Endothelial cell of umbilical vein (primary cell): ENCODE data around the gene SLAIN2. TPM values are rescaled to one million over a fixed set of nuclear protein-coding genes. Genes with fewer than 3 reads are reported as not detected.

ENCODE experiments used
- BruUV-seq: library from RNA; stranded (reverse); fragments of 400-500 nt; replicated peaks from 2 replicates; lab custom pipeline; 2021; lab: Mats Ljungman, UMichigan
- CTCF ChIA-PET: fragments of 300-600, 350-600 bp; sonication (Branson Sonifier 250); formaldehyde crosslinking; loops from one replicate; lab custom pipeline; 2021; ENCODE audit warnings: antibody characterized with exemption, inconsistent platforms; lab: Charles Lee
- POLR2A ChIA-PET: fragments of 300-600, 350-600 bp; sonication (Branson Sonifier 250); formaldehyde crosslinking; loops from one replicate; lab custom pipeline; 2021; ENCODE audit warnings: antibody characterized with exemption, inconsistent platforms; lab: Charles Lee
- DNase-seq: peaks from one replicate; pipeline ENCODE4 v3.0.0-alpha.2; 2011; ENCODE audit warnings: low read depth, low spot score
- FAIRE-seq: peaks from 2 replicates; lab custom pipeline; 2011; peaks lifted over from hg19 to GRCh38; lab: Jason Lieb, UNC
- H2AFZ ChIP-seq: 2 replicates; pipeline ENCODE4 v1.6.0; 2012; ENCODE audit warnings: low read depth, low read length, control low read depth, inconsistent platforms
- H3K27ac ChIP-seq: 2 replicates; pipeline ENCODE4 v1.5.1; 2011; ENCODE audit warnings: low read depth, mild to moderate bottlenecking, control low read depth, low read length, moderate library complexity; ENCODE audit not compliant: insufficient read depth
- H3K27me3 ChIP-seq, 2 experiments: 2 replicates each; pipeline versions ENCODE4 v1.6.0 to v1.6.1; 2011; ENCODE audit warnings: low read length in 2 of 2, mixed read lengths in 1 of 2; ENCODE audit not compliant: control insufficient read depth in 2 of 2, insufficient read depth in 2 of 2
- H3K36me3 ChIP-seq, 2 experiments: 2 replicates in 1 of 2; 3 replicates in 1 of 2; pipeline ENCODE4 v1.5.1; 2011; ENCODE audit warnings: low read length in 2 of 2, mild to moderate bottlenecking in 1 of 2, moderate library complexity in 1 of 2; ENCODE audit not compliant: control insufficient read depth in 2 of 2, insufficient read depth in 2 of 2; ENCODE audit errors: extremely low read depth in 1 of 2
- H3K4me1 ChIP-seq: 3 replicates; pipeline ENCODE4 v1.5.1; 2011; ENCODE audit warnings: mild to moderate bottlenecking, low read length; ENCODE audit not compliant: control insufficient read depth, insufficient read depth; ENCODE audit errors: extremely low read depth
- H3K4me2 ChIP-seq: 2 replicates; pipeline ENCODE4 v1.6.1; 2011; ENCODE audit warnings: low read length, control low read depth, mixed read lengths; ENCODE audit not compliant: insufficient read depth
- H3K4me3 ChIP-seq, 3 experiments: fragments of 200-600 bp in 1 of 3; sonication (generic), shearing (Covaris generic) in 1 of 3; replicated peaks in 1 of 3; 2 replicates each; pipeline ENCODE4 v1.5.1; 2011 to 2016; ENCODE audit warnings: control low read depth in 3 of 3, low read length in 3 of 3, mild to moderate bottlenecking in 2 of 3, inconsistent platforms in 1 of 3, low read depth in 1 of 3, moderate library complexity in 1 of 3; ENCODE audit not compliant: insufficient read depth in 1 of 3
- H3K79me2 ChIP-seq: 2 replicates; pipeline ENCODE4 v1.6.0; 2012; ENCODE audit warnings: low read length, inconsistent platforms; ENCODE audit not compliant: control insufficient read depth, insufficient read depth
- H3K9ac ChIP-seq: replicated peaks from 2 replicates; pipeline ENCODE3; 2011; ENCODE audit warnings: low read length, control low read depth; ENCODE audit not compliant: insufficient read depth; ENCODE audit errors: extremely low read depth
- H3K9me1 ChIP-seq: replicated peaks from 3 replicates; pipeline ENCODE4 v1.6.0; 2011; ENCODE audit warnings: mild to moderate bottlenecking, low read length; ENCODE audit not compliant: control insufficient read depth, insufficient read depth; ENCODE audit errors: extremely low read depth
- H3K9me3 ChIP-seq: replicated peaks from 2 replicates; pipeline ENCODE4 v1.5.1; 2012; ENCODE audit warnings: low read length, inconsistent platforms; ENCODE audit not compliant: control insufficient read depth, insufficient read depth
- H4K20me1 ChIP-seq: replicated peaks from 2 replicates; pipeline ENCODE3; 2011; ENCODE audit warnings: mild to moderate bottlenecking, low read length; ENCODE audit not compliant: control insufficient read depth, insufficient read depth; ENCODE audit errors: extremely low read depth
- CTCF ChIP-seq, 2 donors: IDR thresholded peaks; 1 replicate in 1 of 2; 2 replicates in 1 of 2; pipeline ENCODE4 v1.5.1; 2011; ENCODE audit warnings: low read length in 2 of 2, mild to moderate bottlenecking in 2 of 2, moderate library complexity in 2 of 2, control low read depth in 1 of 2, inconsistent platforms in 1 of 2, low read depth in 1 of 2; ENCODE audit not compliant: insufficient read depth in 1 of 2; ENCODE audit errors: extremely low read depth in 1 of 2
- EZH2 ChIP-seq: IDR thresholded peaks from 2 replicates; pipeline ENCODE4 v1.6.1; 2012; ENCODE audit warnings: borderline replicate concordance, low read depth, mild to moderate bottlenecking, moderate library complexity, low read length, inconsistent platforms; ENCODE audit not compliant: severe bottlenecking
- FOS ChIP-seq: IDR thresholded peaks from 2 replicates; pipeline ENCODE4 v1.6.1; 2011; ENCODE audit warnings: mild to moderate bottlenecking, low read length, moderate library complexity, borderline replicate concordance; ENCODE audit not compliant: insufficient read depth
- GATA2 ChIP-seq: IDR thresholded peaks from 2 replicates; pipeline ENCODE4 v1.7.0; 2011; ENCODE audit warnings: low read depth, mild to moderate bottlenecking, moderate library complexity, mixed read lengths, low read length; ENCODE audit not compliant: insufficient read length, insufficient read depth
- JUN ChIP-seq: IDR thresholded peaks from 2 replicates; pipeline ENCODE4 v1.6.1; 2011; ENCODE audit warnings: borderline replicate concordance, low read depth; ENCODE audit not compliant: insufficient read length, insufficient read depth
- MAX ChIP-seq: IDR thresholded peaks from 2 replicates; pipeline ENCODE4 v1.6.1; 2011; ENCODE audit not compliant: insufficient read depth, insufficient read length
- MYC ChIP-seq: IDR thresholded peaks from one replicate; pipeline ENCODE4 v1.6.1; 2011; ENCODE audit warnings: mild to moderate bottlenecking, low read depth, low read length
- POLR2A ChIP-seq: IDR thresholded peaks from 2 replicates; pipeline ENCODE4 v1.6.1; 2012; ENCODE audit warnings: low read depth, mild to moderate bottlenecking, control low read depth, low read length
- POLR2AphosphoS5 ChIP-seq: IDR thresholded peaks from 2 replicates; pipeline ENCODE4 v1.6.1; 2012; ENCODE audit warnings: low read depth, mild to moderate bottlenecking, control low read depth, low read length, moderate library complexity; ENCODE audit not compliant: insufficient read depth
- dilution Hi-C: fragments of 300-500 bp; cut with MboI; formaldehyde crosslinking; loops from one replicate; pipeline ENCODE4 v1.15.0; 2019; ENCODE audit warnings: low sequenced_read_pairs; ENCODE audit not compliant: extremely low pct_ligation_motif_present
- intact Hi-C: fragments of 100-400 bp; cut with micrococcal nuclease; formaldehyde crosslinking; loops from one replicate; pipeline ENCODE4 v1.10.0; 2022
- polyA plus RNA-seq, 4 experiments: library from polyadenylated mRNA; depleted of rRNA in 3 of 4; stranded (reverse) in 3 of 4; unstranded in 1 of 4; fragments of >200 nt; gene quantifications; 2 replicates each; pipeline versions ENCODE4 v1.2.1 to v1.2.3, GENCODE V29; 2011 to 2012; ENCODE audit warnings: missing spikeins in 1 of 4
- total RNA-seq: library from RNA; stranded (reverse); gene quantifications from 2 replicates; pipeline ENCODE4 v1.2.3, GENCODE V29; 2021

Gene SLAIN2
- total and polyA plus RNA-seq, 2 donors (not counting 3 experiments of a cell fraction or from before 2014, with no cell fraction given): 27.4 to 49.5 TPM

- no peak overlapping the region for H2AFZ ChIP-seq
- no peaks in the 10 kb centered on the region for H3K36me3 ChIP-seq
- H3K9me1 ChIP-seq: no peaks in the 10 kb centered on the region
- intact Hi-C loops (no loop called here), dilution Hi-C loops (no loop called here)
- FAIRE-seq: no peak
- no peak overlapping the region for H3K4me3 ChIP-seq
- no peaks in the 10 kb centered on the region for H4K20me1 ChIP-seq
- no peak for DNase-seq
- no peak overlapping the region for H3K27ac ChIP-seq
- no peaks in the 10 kb centered on the region for H3K27me3 ChIP-seq
- no peak overlapping the region for H3K4me2 ChIP-seq
- POLR2A ChIA-PET: no interaction called here
- H3K9ac ChIP-seq: no peak overlapping the region
- H3K9me3 ChIP-seq: no peaks in the 10 kb centered on the region
- peaks cover 3% of the 10 kb centered on the region for H3K4me1 ChIP-seq
- TF ChIP-seq GATA2: no peak
- TF ChIP-seq JUN: no peak
- TF ChIP-seq FOS: no peak
- no peak for TF ChIP-seq EZH2
- TF ChIP-seq POLR2A: no peak
- TF ChIP-seq POLR2AphosphoS5: no peak
- TF ChIP-seq MAX: no peak
- TF ChIP-seq MYC: no peak
- no peak for TF ChIP-seq CTCF (IDR thresholded peaks at IDR 0.05; ENCODE audit: extremely low read depth in 1 of 2, insufficient read depth in 1 of 2, low read depth in 1 of 2, low read length in 2 of 2)
- no TSS peak for BruUV-seq
- H3K79me2 ChIP-seq: no peaks in the 10 kb centered on the region
- CTCF ChIA-PET: no interaction called here
Measured at GRCh38 chr4:48322063-48322462, 19.3 kb upstream of the SLAIN2 start.
